Measurements from ENCODE around the gene CSF2.
A peak's percentile ranks its signal among the peaks of the same experiment; 100 is the strongest.

CSF2 gene

GRCh38 chr5:132055441-132055807 is 18.2 kb upstream of the CSF2 start:
- DNase-seq: no peak

GRCh38 chr5:132055808-132056609 is 17.6 kb upstream of the CSF2 start:
- DNase-seq: no peak

GRCh38 chr5:132056610-132057497 is 16.7 kb upstream of the CSF2 start:
- DNase-seq: no peak

- DNase-seq: no peak
These were observed 15.9 kb upstream of the CSF2 start for GRCh38 chr5:132057498-132058255.

GRCh38 chr5:132058646-132059042 is 14.9 kb upstream of the CSF2 start:
- DNase-seq: no peak

GRCh38 chr5:132059043-132059695 is 14.4 kb upstream of the CSF2 start:
- no peak for DNase-seq

GRCh38 chr5:132059696-132060500 is 13.7 kb upstream of the CSF2 start:
- no peak for DNase-seq

GRCh38 chr5:132060501-132061161 is 13.0 kb upstream of the CSF2 start, which contains the start of gene IL3:
IL3 (plus strand) TSS chr5:132060655; CDS start chr5:132060707, 52 bp downstream.
- DNase-seq: no peak

- DNase-seq: peak; percentile 4 to 48
These were observed 10.3 kb upstream of the CSF2 start for GRCh38 chr5:132063090-132063911.

- DNase-seq: no peak
These were observed 9.4 kb upstream of the CSF2 start for GRCh38 chr5:132064140-132064539.

GRCh38 chr5:132064738-132065331 is 8.8 kb upstream of the CSF2 start:
- peak; percentile 1 to 41 for DNase-seq

- DNase-seq: no peak
These were observed 8.1 kb upstream of the CSF2 start for GRCh38 chr5:132065351-132065937.

- DNase-seq: no peak
These were observed 7.5 kb upstream of the CSF2 start for GRCh38 chr5:132065951-132066701.

GRCh38 chr5:132066871-132067270 is 6.7 kb upstream of the CSF2 start:
- DNase-seq: no peak

- no peak for DNase-seq
These were observed 6.1 kb upstream of the CSF2 start for GRCh38 chr5:132067451-132067850.

GRCh38 chr5:132067941-132068808 is 5.4 kb upstream of the CSF2 start:
- DNase-seq: no peak

- DNase-seq: peak in 1 of 2 donors; percentile 18
These were observed 4.0 kb upstream of the CSF2 start for GRCh38 chr5:132069561-132069960.

- DNase-seq: no peak
These were observed 3.6 kb upstream of the CSF2 start for GRCh38 chr5:132069994-132070393.

All from hippocampal formation (tissue), 2 donors.